ENCODE results near the gene SRL. TPM values are rescaled to one million over a fixed set of nuclear protein-coding genes. Genes with fewer than 3 reads are reported as not detected.

The SRL gene
- total and polyA plus RNA-seq, 2 of the 13 experiments (the other 11 are each of a cell fraction or from before 2014, with no cell fraction given) = 0.05 TPM; not detected in 1

DNA sequence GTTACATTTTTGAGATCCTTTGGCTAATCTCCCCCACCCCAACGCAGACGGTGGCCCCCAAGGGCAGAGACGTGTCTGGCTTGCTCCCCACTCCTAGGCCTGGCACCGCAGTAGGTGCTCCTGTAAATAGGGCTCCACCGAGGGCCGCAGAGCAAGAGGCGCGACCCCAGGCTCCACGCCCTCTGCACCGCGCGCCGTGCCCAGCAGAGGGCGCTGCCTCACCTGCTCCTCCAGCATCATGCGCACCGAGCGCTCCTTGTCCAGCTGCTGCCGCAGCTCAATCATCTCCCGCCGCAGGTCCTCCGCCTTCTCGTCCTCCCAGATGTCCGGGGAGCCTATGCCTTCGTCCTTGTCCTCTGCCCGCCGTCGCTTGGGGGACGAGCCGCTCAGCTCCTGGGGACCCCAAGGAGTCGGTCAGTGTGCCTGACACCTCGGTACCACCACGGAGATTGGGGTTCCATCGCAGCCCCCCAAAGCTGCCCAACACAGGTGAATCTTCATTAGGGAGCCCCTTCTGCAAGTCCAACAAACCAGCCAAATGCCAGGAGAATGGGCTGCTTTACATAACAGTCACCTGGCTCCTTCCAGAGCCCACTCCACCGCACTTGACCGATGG, 19.8 kb upstream of the SRL start (continued):
- no peak for TF ChIP-seq SATB2 (CRISPR knock-in tag; IDR thresholded peaks at IDR 0.05)
- TF ChIP-seq KAT8 (CRISPR knock-in tag; IDR thresholded peaks at IDR 0.05) = no peak
- TF ChIP-seq ZNF772 (CRISPR knock-in tag; IDR thresholded peaks at IDR 0.05) = no peak
- TF ChIP-seq, protein P1, sequence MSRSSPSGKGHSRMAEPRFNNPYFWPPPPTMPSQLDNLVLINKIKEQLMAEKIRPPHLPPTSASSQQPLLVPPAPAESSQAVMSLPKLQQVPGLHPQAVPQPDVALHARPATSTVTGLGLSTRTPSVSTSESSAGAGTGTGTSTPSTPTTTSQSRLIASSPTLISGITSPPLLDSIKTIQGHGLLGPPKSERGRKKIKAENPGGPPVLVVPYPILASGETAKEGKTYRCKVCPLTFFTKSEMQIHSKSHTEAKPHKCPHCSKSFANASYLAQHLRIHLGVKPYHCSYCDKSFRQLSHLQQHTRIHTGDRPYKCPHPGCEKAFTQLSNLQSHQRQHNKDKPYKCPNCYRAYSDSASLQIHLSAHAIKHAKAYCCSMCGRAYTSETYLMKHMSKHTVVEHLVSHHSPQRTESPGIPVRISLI (CRISPR knock-in tag; IDR thresholded peaks at IDR 0.05; ENCODE audit: borderline replicate concordance) = no peak
- no peak for TF ChIP-seq ZFP62 (CRISPR knock-in tag; IDR thresholded peaks at IDR 0.05)
- peak; percentile 61 for TF ChIP-seq HNRNPLL (IDR thresholded peaks at IDR 0.05; ENCODE audit: low read depth, low read length, poor library complexity, severe bottlenecking)
- no peak for TF ChIP-seq ZNF441 (CRISPR knock-in tag; IDR thresholded peaks at IDR 0.05; ENCODE audit: borderline replicate concordance)
- no peak for TF ChIP-seq FOSL2 (CRISPR knock-in tag; IDR thresholded peaks at IDR 0.05)
- TF ChIP-seq TGIF2 (CRISPR knock-in tag; IDR thresholded peaks at IDR 0.05) = no peak
- TF ChIP-seq ZIK1 (CRISPR knock-in tag; IDR thresholded peaks at IDR 0.05; ENCODE audit: borderline replicate concordance, low read depth) = no peak
- TF ChIP-seq, protein P2, sequence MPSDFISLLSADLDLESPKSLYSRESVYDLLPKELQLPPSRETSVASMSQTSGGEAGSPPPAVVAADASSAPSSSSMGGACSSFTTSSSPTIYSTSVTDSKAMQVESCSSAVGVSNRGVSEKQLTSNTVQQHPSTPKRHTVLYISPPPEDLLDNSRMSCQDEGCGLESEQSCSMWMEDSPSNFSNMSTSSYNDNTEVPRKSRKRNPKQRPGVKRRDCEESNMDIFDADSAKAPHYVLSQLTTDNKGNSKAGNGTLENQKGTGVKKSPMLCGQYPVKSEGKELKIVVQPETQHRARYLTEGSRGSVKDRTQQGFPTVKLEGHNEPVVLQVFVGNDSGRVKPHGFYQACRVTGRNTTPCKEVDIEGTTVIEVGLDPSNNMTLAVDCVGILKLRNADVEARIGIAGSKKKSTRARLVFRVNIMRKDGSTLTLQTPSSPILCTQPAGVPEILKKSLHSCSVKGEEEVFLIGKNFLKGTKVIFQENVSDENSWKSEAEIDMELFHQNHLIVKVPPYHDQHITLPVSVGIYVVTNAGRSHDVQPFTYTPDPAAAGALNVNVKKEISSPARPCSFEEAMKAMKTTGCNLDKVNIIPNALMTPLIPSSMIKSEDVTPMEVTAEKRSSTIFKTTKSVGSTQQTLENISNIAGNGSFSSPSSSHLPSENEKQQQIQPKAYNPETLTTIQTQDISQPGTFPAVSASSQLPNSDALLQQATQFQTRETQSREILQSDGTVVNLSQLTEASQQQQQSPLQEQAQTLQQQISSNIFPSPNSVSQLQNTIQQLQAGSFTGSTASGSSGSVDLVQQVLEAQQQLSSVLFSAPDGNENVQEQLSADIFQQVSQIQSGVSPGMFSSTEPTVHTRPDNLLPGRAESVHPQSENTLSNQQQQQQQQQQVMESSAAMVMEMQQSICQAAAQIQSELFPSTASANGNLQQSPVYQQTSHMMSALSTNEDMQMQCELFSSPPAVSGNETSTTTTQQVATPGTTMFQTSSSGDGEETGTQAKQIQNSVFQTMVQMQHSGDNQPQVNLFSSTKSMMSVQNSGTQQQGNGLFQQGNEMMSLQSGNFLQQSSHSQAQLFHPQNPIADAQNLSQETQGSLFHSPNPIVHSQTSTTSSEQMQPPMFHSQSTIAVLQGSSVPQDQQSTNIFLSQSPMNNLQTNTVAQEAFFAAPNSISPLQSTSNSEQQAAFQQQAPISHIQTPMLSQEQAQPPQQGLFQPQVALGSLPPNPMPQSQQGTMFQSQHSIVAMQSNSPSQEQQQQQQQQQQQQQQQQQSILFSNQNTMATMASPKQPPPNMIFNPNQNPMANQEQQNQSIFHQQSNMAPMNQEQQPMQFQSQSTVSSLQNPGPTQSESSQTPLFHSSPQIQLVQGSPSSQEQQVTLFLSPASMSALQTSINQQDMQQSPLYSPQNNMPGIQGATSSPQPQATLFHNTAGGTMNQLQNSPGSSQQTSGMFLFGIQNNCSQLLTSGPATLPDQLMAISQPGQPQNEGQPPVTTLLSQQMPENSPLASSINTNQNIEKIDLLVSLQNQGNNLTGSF (CRISPR knock-in tag; IDR thresholded peaks at IDR 0.05) = no peak
- TF ChIP-seq, protein P3, sequence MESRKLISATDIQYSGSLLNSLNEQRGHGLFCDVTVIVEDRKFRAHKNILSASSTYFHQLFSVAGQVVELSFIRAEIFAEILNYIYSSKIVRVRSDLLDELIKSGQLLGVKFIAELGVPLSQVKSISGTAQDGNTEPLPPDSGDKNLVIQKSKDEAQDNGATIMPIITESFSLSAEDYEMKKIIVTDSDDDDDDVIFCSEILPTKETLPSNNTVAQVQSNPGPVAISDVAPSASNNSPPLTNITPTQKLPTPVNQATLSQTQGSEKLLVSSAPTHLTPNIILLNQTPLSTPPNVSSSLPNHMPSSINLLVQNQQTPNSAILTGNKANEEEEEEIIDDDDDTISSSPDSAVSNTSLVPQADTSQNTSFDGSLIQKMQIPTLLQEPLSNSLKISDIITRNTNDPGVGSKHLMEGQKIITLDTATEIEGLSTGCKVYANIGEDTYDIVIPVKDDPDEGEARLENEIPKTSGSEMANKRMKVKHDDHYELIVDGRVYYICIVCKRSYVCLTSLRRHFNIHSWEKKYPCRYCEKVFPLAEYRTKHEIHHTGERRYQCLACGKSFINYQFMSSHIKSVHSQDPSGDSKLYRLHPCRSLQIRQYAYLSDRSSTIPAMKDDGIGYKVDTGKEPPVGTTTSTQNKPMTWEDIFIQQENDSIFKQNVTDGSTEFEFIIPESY (CRISPR knock-in tag; IDR thresholded peaks at IDR 0.05) = peak; percentile 100
- TF ChIP-seq, protein P4, sequence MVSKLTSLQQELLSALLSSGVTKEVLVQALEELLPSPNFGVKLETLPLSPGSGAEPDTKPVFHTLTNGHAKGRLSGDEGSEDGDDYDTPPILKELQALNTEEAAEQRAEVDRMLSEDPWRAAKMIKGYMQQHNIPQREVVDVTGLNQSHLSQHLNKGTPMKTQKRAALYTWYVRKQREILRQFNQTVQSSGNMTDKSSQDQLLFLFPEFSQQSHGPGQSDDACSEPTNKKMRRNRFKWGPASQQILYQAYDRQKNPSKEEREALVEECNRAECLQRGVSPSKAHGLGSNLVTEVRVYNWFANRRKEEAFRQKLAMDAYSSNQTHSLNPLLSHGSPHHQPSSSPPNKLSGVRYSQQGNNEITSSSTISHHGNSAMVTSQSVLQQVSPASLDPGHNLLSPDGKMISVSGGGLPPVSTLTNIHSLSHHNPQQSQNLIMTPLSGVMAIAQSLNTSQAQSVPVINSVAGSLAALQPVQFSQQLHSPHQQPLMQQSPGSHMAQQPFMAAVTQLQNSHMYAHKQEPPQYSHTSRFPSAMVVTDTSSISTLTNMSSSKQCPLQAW (CRISPR knock-in tag; IDR thresholded peaks at IDR 0.05) = peak; percentile 32; the same call in 1 of the 2 replicates
- TF ChIP-seq, protein P5, sequence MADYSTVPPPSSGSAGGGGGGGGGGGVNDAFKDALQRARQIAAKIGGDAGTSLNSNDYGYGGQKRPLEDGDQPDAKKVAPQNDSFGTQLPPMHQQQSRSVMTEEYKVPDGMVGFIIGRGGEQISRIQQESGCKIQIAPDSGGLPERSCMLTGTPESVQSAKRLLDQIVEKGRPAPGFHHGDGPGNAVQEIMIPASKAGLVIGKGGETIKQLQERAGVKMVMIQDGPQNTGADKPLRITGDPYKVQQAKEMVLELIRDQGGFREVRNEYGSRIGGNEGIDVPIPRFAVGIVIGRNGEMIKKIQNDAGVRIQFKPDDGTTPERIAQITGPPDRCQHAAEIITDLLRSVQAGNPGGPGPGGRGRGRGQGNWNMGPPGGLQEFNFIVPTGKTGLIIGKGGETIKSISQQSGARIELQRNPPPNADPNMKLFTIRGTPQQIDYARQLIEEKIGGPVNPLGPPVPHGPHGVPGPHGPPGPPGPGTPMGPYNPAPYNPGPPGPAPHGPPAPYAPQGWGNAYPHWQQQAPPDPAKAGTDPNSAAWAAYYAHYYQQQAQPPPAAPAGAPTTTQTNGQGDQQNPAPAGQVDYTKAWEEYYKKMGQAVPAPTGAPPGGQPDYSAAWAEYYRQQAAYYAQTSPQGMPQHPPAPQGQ (CRISPR knock-in tag; IDR thresholded peaks at IDR 0.05; ENCODE audit: borderline replicate concordance) = no peak
- no peak for TF ChIP-seq NR2F1 (CRISPR knock-in tag; IDR thresholded peaks at IDR 0.05)
- TF ChIP-seq HOXA9 (CRISPR knock-in tag; IDR thresholded peaks at IDR 0.05; ENCODE audit: borderline replicate concordance) = no peak

All from HepG2 (cell line).